SK-N-SH treated with all-trans-retinoic acid at 6 μM for 48 hours (cell line): ENCODE data around the gene VILL.

Source experiments
- ISL1 ChIP-seq: fragments of 250-450 bp; sonication (Bioruptor Pico); IDR thresholded peaks from 2 replicates; pipeline ENCODE4 v2.1.2; 2022; ENCODE audit warnings: mild to moderate bottlenecking, moderate library complexity
- OSR1 ChIP-seq: fragments of 250-450 bp; sonication (Bioruptor Pico); IDR thresholded peaks from 2 replicates; pipeline ENCODE4 v1.8.0; 2022; ENCODE audit warnings: moderate library complexity, mild to moderate bottlenecking, inconsistent platforms

DNA sequence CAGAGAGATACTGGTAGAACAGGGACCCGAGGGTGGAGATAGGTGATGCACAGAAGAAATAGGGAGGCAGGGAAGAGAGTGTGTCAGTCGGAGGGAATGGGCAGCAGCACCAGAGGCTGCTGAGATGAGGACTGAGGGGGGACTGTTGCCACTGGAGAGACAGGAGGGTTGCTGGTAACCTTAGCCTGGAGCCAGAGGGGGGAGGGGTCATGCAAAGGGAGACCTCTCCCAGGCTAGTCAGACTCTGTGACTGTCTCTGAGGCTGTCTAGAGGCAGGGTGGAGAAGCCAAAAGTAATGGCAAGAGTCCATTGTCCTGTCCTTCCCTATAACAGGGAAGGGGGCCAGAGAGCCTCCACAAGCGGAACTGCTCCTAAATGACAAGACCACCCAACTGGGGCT lies 46.3 kb downstream of the VILL start:
- TF ChIP-seq OSR1, result no peak
- no peak for TF ChIP-seq ISL1 (CRISPR knock-in tag)
